ENCODE data around the gene ATP6V0A1. TPM values are rescaled to one million over a fixed set of nuclear protein-coding genes. Genes with fewer than 3 reads are reported as not detected.

The ATP6V0A1 gene
- total RNA-seq, 3 donors from 2014 or later: 53.1 to 74.5 (median 60.0) TPM

DNA sequence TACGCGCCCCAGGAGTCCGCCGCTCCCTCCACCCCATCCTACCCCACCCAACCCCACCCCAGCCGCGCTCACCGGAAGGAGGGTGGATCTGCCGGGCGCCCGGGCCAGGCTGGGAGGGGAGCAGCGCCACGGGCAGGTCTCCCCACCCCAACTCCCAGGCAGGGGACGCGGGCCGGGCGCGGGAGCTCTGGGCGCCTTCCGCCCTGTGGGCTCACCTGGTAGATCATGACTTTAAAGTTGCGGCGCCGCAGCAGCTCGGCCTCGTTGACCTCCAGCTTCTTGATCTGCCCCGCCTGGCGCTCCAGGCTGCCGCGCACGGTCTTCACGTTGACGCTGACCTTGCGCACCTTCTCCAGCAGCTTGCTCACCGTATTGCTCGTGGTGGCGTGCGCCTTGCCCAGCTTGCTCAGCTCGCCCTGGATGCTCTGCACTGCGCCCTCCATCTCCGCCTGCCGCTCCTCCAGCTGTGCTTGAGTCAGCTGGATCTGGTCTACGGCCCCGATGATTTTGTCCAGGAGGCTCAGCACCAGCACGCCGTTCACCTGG is 36.2 kb upstream of the ATP6V0A1 start:
- Histone ChIP-seq H3K36me3 (no peaks in the 10 kb centered on the region), H3K4me3 (peak overlapping the region; percentile 80 to 98 (median 92)), H3K27me3 (no peaks in the 10 kb centered on the region), H3K4me1 (peaks cover 0 to 11% of the 10 kb centered on the region in 2 donors), H3K9me3 (no peaks in the 10 kb centered on the region), H3K27ac (peak overlapping the region; percentile 93 to 95)
- intact Hi-C loops (cut with DNase I; ENCODE audit: low total_unique reads): no loop called here
- peak in 1 of 2 donors; percentile 50 for DNase-seq (ENCODE audit: low spot score in 2 of 2)
- TF ChIP-seq POLR2A (IDR thresholded peaks at IDR 0.05) (no peak), POLR2AphosphoS5 (IDR thresholded peaks at IDR 0.05) (no peak)
- TF ChIP-seq, protein P1, sequence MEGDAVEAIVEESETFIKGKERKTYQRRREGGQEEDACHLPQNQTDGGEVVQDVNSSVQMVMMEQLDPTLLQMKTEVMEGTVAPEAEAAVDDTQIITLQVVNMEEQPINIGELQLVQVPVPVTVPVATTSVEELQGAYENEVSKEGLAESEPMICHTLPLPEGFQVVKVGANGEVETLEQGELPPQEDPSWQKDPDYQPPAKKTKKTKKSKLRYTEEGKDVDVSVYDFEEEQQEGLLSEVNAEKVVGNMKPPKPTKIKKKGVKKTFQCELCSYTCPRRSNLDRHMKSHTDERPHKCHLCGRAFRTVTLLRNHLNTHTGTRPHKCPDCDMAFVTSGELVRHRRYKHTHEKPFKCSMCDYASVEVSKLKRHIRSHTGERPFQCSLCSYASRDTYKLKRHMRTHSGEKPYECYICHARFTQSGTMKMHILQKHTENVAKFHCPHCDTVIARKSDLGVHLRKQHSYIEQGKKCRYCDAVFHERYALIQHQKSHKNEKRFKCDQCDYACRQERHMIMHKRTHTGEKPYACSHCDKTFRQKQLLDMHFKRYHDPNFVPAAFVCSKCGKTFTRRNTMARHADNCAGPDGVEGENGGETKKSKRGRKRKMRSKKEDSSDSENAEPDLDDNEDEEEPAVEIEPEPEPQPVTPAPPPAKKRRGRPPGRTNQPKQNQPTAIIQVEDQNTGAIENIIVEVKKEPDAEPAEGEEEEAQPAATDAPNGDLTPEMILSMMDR (IDR thresholded peaks at IDR 0.05): no peak

DNA sequence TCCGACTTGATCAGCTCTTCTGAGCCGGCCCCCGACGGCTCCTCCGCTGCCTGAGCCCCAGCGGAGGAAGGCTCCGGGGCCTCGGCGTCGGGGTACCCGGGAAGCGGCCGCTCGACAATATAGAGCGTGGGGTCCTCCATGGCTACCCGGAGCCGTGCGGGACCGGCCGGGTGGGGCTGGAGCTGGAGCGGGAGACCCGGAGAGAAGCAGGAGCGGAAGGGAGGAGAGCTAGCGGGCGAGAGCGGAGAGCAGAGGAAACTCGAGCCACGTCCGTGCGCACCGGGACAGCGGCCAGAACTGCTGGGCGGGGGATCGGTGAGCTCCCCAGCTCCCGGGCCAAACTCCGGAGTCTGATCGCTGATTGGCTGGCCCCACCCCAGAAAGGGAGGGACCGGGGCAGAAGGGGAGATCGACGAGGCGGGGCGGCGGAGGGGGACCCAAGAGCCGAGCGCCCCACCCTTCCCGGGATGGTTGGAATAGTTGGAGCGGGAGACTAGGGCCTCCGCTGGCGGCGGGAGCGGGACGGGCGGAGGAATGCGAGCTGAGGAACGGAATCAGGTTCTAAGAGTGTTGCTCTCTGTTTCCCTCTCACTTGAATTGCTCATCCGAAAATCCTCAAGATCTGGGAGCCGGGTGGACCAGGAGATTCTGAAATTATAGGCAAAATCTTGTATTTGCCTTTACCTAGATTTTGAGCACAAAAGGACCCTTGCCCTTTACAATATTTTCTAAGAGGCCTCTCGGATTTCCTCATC is 35.5 kb upstream of the ATP6V0A1 start, which contains the start of gene CAVIN1:
TSS of gene CAVIN1 (minus strand) at position 299 of the 755 bp plus-strand sequence. CDS start at position 140, 159 bp downstream.
- Histone ChIP-seq H3K9me3 (no peaks in the 10 kb centered on the region), H3K27ac (peak within 1 kb of the TSS; percentile 93 to 95), H3K27me3 (no peaks in the 10 kb centered on the region), H3K4me3 (peak within 1 kb of the TSS; percentile 80 to 98 (median 92)), H3K4me1 (peaks cover 0 to 6% of the 10 kb centered on the region in 2 donors), H3K36me3 (no peaks in the 10 kb centered on the region)
- peak; percentile 96 to 98 for DNase-seq (ENCODE audit: low spot score in 2 of 2)
- TF ChIP-seq POLR2A (IDR thresholded peaks at IDR 0.05) (peak; percentile 91), POLR2AphosphoS5 (IDR thresholded peaks at IDR 0.05) (peak; percentile 95 to 98 (median 97))
- TF ChIP-seq, protein P1 (IDR thresholded peaks at IDR 0.05): no peak
- intact Hi-C loops (cut with DNase I; ENCODE audit: low total_unique reads): no loop called here

DNA sequence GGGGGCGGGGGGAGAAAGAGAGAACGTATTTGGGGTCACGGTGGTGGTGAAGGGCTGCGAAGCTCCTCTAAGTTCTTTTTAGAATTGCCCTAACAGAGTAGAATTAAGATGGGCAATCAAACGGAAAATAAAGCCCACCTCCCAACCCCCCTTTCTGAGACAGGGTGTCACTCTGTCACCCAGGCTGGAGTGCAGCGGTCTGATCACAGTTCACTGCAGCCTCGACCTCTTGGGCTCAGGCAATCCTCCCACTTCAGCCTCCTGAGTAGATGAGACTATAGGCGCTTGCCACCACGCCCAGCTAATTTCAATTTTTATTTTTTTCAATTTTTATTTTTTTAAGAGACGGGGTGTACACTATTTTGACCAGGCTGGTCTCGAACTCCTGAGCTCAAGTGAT is 34.9 kb upstream of the ATP6V0A1 start:
- Histone ChIP-seq H3K27ac (peak overlapping the region; percentile 93 to 95), H3K27me3 (no peaks in the 10 kb centered on the region), H3K4me1 (peaks cover 0 to 10% of the 10 kb centered on the region in 2 donors), H3K36me3 (no peaks in the 10 kb centered on the region), H3K4me3 (peak overlapping the region; percentile 80 to 98 (median 92)), H3K9me3 (no peaks in the 10 kb centered on the region)
- TF ChIP-seq POLR2AphosphoS5 (IDR thresholded peaks at IDR 0.05) (no peak), POLR2A (IDR thresholded peaks at IDR 0.05) (no peak)
- TF ChIP-seq, protein P1 (IDR thresholded peaks at IDR 0.05): no peak
- intact Hi-C loops (cut with DNase I; ENCODE audit: low total_unique reads): no loop called here
- DNase-seq (ENCODE audit: low spot score in 2 of 2): peak in 1 of 2 donors; percentile 49

DNA sequence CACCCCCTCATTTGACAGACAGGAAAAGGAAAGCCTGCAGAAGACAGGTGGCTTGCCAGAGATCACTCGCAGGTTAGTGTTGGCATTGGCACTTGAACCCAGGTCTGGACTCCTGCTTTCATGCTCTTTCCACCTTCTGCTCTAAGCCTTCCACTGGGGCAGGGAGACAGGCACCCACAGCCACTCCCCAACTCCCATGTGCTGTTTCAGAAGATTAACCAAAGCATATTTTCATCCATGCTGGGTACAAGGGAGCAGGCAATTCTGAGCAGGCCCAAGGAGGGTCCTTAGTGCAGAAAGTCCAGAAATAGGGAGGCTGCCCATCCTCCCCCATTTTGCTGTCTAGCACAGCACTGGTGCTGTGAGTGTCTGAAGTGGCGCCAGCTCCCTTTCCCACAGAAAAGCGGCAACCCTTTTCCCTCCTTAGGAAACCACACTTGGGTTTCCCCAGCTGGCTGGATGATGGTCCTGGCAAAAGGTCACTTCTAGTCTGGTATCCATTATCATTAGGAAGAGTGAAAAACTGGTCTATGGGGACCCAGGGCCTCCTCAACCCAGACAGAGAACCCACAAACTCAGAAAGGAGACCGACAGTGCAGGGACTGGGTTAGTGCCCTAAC is 33.6 kb upstream of the ATP6V0A1 start:
- H3K4me3 ChIP-seq: no peak overlapping the region
- H3K36me3 ChIP-seq: no peaks in the 10 kb centered on the region
- no peaks in the 10 kb centered on the region for H3K27me3 ChIP-seq
- no peak for DNase-seq (ENCODE audit: low spot score in 2 of 2)
- no peaks in the 10 kb centered on the region for H3K9me3 ChIP-seq
- H3K4me1 ChIP-seq: peaks cover 0 to 10% of the 10 kb centered on the region in 2 donors
- peak overlapping the region; percentile 54 to 95 for H3K27ac ChIP-seq
- intact Hi-C loops (cut with DNase I; ENCODE audit: low total_unique reads): no loop called here
- TF ChIP-seq POLR2AphosphoS5 (IDR thresholded peaks at IDR 0.05) (no peak), POLR2A (IDR thresholded peaks at IDR 0.05) (no peak)
- TF ChIP-seq, protein P1 (IDR thresholded peaks at IDR 0.05): no peak
